Muscle of leg (tissue), 11 donors: Measurements from ENCODE around the gene CCM2L. TPM values are rescaled to one million over a fixed set of nuclear protein-coding genes. Genes with fewer than 3 reads are reported as not detected.
A peak's percentile ranks its signal among the peaks of the same experiment; 100 is the strongest.

Source experiments
- DNase-seq: peaks from one replicate; pipeline ENCODE4 v3.0.0; 2013
- H3K27ac ChIP-seq: one replicate; pipeline ENCODE4 v1.5.1; 2013; ENCODE audit warnings: mild to moderate bottlenecking, low read length, control low read depth
- H3K27me3 ChIP-seq: one replicate; pipeline ENCODE4 v1.6.1; 2013; ENCODE audit warnings: low read length; ENCODE audit not compliant: control insufficient read depth, insufficient read depth
- H3K36me3 ChIP-seq: one replicate; pipeline ENCODE4 v1.6.1; 2013; ENCODE audit warnings: low read length; ENCODE audit not compliant: control insufficient read depth, insufficient read depth
- H3K4me1 ChIP-seq: one replicate; pipeline ENCODE4 v1.6.1; 2013; ENCODE audit warnings: low read length; ENCODE audit not compliant: control insufficient read depth, insufficient read depth
- H3K4me3 ChIP-seq: one replicate; pipeline ENCODE4 v1.5.1; 2013; ENCODE audit warnings: low read length, control low read depth
- H3K9me3 ChIP-seq: replicated peaks from 2 replicates; pipeline ENCODE4 v1.6.1; 2013; ENCODE audit warnings: low read depth, low read length; ENCODE audit not compliant: control insufficient read depth
- WGBS: methylation state at CpG from one replicate; pipeline ENCODE4 v1.1.5; 2013; ENCODE audit warnings: missing lambda C conversion rate; ENCODE audit not compliant: insufficient coverage; 5-methylcytosine and 5-hydroxymethylcytosine counted together
- polyA plus RNA-seq, 8 donors: library from polyadenylated mRNA; unstranded; fragments of 120-200 nt; gene quantifications; one replicate each; pipeline versions ENCODE4 v1.2.1 to v1.2.3, GENCODE V29; 2013; ENCODE audit warnings: inconsistent platforms in 1 of 8, low replicate concordance in 1 of 8; ENCODE audit not compliant: insufficient read length in 8 of 8, insufficient read depth in 1 of 8
- total RNA-seq: library from RNA; stranded (reverse); fragments of 120-200 nt; gene quantifications from one replicate; pipeline ENCODE4 v1.2.4, GENCODE V29; 2013

CCM2L gene
- total and polyA plus RNA-seq, 9 donors = 4.9 to 7.8 (median 6.0) TPM

DNA sequence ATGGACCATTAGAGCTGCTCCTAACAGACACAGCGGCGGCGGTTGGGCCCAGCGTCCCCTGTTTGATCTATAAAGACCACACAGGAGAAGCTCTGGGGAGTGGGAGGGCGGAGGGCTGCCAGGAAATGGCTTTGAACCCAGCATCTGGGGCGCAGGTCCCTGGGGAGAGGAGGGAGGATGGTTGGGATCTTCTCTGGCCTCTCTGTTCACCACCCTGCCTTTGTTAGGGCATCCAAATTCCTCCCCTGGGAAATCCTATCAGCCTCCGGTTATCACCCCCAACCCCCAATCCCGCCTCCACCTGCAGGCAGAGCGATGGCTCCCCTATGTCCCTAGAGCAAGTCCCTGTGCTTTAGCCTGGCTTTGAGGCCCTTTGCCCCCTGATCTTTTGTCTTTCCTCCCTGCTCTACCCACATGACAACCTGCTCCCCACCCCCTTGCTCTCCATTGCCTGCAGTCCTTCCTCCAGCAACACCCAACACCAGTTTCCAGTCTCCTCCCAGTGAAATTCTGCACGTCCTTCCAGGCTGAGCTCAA is 35.2 kb upstream of the CCM2L start:
- 15% methylated on average over 4 of the region's 10 CpGs for WGBS

DNA sequence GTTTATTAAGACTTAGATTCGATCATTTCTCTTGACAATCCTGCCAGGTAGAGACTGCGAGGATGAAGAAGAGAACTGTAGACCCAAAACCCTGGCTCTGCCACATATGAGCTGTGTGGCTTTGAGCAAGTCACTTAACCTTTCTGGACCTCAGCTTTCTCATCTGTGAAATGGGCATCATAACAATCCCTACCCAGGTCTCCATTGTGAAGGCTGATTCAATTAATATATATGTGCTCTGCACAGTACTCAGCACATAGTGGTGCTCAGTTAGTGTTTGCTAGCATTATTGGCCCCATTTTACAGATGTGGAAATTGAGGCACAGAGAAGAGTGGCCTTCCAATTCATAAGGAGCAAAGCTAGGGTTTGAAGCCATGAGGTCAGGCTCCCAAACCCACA is 34.4 kb upstream of the CCM2L start:
- no CpG with 5 or more reads among the region's 2 CpGs for WGBS
- H3K4me1 ChIP-seq = no peaks in the 10 kb centered on the region
- no peak overlapping the region for H3K4me3 ChIP-seq
- no peaks in the 10 kb centered on the region for H3K36me3 ChIP-seq
- DNase-seq = no peak
- H3K27ac ChIP-seq = no peak overlapping the region
- H3K27me3 ChIP-seq = peaks cover 6% of the 10 kb centered on the region
- H3K9me3 ChIP-seq = no peaks in the 10 kb centered on the region

More for the DNA sequence above, 35.2 kb upstream of the CCM2L start:
- Histone ChIP-seq H3K27me3 (peaks cover 6% of the 10 kb centered on the region), H3K9me3 (no peaks in the 10 kb centered on the region), H3K4me3 (no peak overlapping the region), H3K36me3 (no peaks in the 10 kb centered on the region), H3K27ac (no peak overlapping the region), H3K4me1 (no peaks in the 10 kb centered on the region)
- no peak for DNase-seq

DNA sequence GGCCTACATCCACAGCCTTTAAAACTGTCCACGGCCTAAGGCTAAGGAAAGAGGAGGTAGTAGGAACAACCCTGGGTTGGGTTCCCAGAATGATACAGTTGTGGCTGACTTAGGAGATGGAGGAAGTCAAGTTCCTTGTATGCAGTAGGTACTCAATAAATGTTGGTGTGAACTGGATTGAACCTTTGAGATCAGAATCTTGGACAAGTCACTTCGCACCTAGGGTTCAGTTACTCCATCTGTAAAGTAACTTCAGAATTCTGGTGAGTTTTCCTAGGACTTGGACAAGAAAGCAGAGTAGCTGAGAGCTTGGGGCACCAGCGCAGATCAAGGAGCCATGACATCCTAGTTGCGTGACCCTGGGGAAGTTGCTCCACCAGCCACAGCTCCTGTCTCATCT is 33.2 kb upstream of the CCM2L start:
- Histone ChIP-seq H3K27me3 (peaks cover 6% of the 10 kb centered on the region), H3K9me3 (no peaks in the 10 kb centered on the region), H3K36me3 (no peaks in the 10 kb centered on the region), H3K4me3 (no peak overlapping the region), H3K27ac (no peak overlapping the region), H3K4me1 (no peaks in the 10 kb centered on the region)
- 82% methylated on average over 3 of the region's 4 CpGs for WGBS
- DNase-seq = no peak

DNA sequence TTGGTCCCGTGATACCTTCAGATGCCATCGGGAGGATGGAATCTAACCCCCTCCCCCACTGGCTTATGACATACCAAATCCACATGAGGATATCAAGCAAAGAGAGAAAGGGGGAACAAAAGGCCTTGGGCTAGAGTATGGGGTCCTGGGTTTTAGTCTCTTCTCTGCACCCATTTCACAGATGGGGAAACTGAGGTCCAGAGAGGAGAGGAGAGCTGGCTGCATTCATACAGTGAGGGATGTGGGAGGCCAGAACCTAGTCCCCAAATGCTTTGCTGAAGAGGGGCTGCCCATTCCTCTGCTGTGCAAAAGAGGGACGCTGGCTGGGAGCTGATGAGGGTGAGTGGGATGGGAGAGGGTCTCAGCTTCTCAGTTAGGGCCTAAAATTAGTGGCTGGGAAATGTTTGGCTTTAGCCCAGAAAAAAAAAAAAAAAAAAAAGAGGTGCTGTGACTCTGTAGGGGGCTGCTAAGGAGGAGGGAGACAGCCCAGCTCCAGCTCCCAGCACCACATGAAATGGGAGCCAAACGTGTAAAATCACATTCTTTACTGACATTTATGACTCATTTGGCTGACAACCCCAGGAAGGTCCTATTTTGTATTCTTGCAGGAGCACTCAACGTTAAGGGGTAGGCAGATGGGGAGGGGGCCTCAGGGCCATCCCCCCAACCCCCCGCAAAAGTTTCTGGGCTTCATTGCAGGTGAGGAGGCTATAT is 30.4 kb upstream of the CCM2L start:
- Histone ChIP-seq H3K4me3 (no peak overlapping the region), H3K9me3 (no peaks in the 10 kb centered on the region), H3K36me3 (no peaks in the 10 kb centered on the region), H3K27me3 (peaks cover 4% of the 10 kb centered on the region), H3K4me1 (no peaks in the 10 kb centered on the region), H3K27ac (no peak overlapping the region)
- WGBS = 17% methylated on average over 2 of the region's 6 CpGs
- no peak for DNase-seq

DNA sequence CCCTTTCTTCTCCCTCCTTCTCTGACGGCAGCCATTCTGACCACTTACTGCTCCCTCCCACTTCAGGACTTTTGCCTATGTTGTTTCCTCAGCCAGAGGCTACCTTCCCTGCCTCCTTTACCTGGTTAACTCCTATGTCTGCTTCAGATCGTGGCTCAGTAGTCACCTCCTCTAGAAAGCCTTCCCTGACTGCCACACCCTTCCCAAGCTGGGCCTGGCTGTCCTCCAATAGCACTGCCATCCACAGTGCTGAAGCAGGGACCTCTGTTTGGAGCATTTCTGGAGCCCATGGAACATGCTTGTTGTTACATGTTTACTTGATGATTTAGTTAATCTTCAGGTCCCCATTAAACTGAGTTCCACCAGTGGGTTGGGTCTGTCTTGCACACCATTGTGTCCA is 28.5 kb upstream of the CCM2L start:
- H3K27ac ChIP-seq = no peak overlapping the region
- H3K4me1 ChIP-seq = no peaks in the 10 kb centered on the region
- no peak for DNase-seq
- H3K9me3 ChIP-seq = no peaks in the 10 kb centered on the region
- H3K4me3 ChIP-seq = no peak overlapping the region
- peaks cover 3% of the 10 kb centered on the region for H3K27me3 ChIP-seq
- WGBS = 65% methylated on average over 2 of the region's 2 CpGs
- H3K36me3 ChIP-seq = no peaks in the 10 kb centered on the region

DNA sequence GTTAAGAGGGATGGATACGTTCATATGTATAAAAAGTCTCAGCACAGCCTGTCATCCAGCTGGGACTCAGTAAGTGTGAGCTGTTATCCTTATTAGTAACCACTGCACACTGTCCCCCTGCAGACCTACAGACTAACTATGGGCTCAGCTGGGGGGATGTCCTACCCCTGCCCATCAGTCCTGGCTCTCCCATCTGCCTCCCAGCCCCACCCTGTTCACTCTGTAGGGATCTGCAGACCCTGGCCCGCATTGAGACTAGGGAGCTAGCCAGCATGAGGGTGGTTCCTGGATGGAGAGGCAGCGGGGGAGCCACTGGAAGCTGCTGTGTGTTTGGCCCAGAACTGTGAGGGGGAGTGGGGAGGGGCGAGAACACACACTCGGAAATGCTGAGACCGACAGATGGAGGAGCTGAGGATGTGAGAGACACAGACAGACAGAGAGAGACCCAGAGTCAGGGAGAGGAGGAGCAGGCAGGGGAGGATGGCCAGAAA is 25.2 kb upstream of the CCM2L start:
- 11% methylated on average over 5 of the region's 6 CpGs for WGBS
- H3K4me3 ChIP-seq = no peak overlapping the region

DNA sequence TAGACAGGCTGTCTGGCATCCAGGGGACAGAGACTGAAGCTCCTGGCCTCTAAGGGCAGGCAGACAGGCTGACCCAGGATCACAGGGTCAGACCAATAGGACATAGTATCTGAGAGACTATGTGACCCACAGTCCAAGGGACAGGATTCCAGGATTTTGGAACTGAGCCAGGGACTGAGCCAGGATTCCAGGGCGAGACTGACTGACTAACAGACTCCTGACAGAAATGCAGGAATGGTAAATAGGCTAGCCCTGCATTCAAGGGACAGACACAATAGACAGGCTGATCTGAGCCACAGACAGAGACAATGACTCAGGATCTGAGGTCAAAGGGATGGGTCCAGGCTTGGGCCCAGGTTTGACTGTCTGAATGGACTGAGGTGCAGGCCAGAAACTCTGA is 22.5 kb upstream of the CCM2L start:
- no peaks in the 10 kb centered on the region for H3K9me3 ChIP-seq
- H3K27me3 ChIP-seq = no peaks in the 10 kb centered on the region
- no peaks in the 10 kb centered on the region for H3K36me3 ChIP-seq
- H3K27ac ChIP-seq = no peak overlapping the region
- H3K4me3 ChIP-seq = no peak overlapping the region
- no peak for DNase-seq
- 40% methylated on average over 1 of the region's 1 CpG for WGBS
- H3K4me1 ChIP-seq = no peaks in the 10 kb centered on the region

More for the DNA sequence above, 25.2 kb upstream of the CCM2L start:
- H3K27me3 ChIP-seq = peaks cover 3% of the 10 kb centered on the region
- no peaks in the 10 kb centered on the region for H3K4me1 ChIP-seq
- no peaks in the 10 kb centered on the region for H3K9me3 ChIP-seq
- H3K27ac ChIP-seq = no peak overlapping the region
- DNase-seq = peak; percentile 15
- H3K36me3 ChIP-seq = no peaks in the 10 kb centered on the region

DNA sequence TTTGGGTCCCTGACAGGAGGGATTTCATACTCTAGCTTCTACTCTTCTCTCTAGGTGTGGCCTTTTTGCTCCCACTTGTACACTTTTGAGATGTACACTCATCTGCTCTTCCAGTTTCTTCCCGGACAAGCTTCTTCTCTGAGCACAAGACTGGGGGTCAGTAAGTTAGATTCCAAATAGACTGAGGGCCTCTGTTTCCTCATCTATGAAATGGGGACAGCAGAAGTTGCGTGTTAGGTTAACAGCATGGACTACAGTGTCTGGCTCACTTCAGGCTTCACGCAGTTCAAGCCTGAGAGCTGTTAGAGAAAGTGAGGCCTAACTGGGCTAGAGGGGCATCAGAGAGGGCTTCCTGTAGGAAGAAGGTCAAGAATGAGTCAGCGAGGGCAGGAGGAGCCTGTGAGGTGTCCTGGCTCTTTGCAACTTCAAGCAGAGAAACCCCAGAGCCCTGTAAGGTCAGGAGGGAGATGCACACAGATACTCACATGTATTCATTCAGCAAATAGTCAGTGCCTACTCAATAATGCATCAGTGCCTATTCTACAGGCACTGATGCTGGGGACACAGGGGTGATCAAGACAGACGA is 21.7 kb upstream of the CCM2L start:
- Histone ChIP-seq H3K4me3 (no peak overlapping the region), H3K36me3 (no peaks in the 10 kb centered on the region), H3K27ac (no peak overlapping the region), H3K27me3 (peaks cover 4% of the 10 kb centered on the region), H3K9me3 (no peaks in the 10 kb centered on the region), H3K4me1 (no peaks in the 10 kb centered on the region)
- no peak for DNase-seq
- WGBS = 87% methylated on average over 3 of the region's 5 CpGs

DNA sequence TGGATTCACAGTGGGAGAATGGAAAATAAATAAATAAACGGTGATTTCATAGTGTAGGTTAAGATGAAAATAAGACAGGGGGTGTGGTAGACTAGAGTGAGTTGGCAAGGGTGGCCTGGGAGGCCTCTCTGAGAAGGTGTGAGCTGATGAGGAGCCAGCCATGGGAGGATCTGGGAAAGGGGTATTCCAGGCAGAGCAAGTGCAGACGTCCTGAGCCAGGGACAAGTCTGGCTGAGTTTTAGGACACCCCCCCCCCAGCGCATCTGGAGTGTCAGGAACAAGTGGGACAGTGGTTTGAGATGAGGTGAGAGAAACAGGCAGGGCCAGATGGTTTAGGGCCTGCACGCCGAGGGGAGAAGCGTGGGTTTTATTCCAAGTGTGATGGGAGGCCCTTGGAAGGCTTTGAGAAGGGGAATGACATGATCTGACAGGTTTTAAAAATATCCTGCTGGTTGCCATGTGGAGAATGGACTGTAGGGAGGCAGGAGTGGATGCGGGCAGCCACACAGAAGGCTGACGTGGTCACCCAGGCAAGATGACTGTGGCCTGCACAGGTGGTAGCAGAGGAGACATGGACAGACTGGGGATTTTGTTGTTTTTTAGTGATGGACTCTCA is 21.1 kb upstream of the CCM2L start:
- no peaks in the 10 kb centered on the region for H3K36me3 ChIP-seq
- H3K4me1 ChIP-seq = no peaks in the 10 kb centered on the region
- H3K4me3 ChIP-seq = no peak overlapping the region
- no peaks in the 10 kb centered on the region for H3K9me3 ChIP-seq
- no peak overlapping the region for H3K27ac ChIP-seq
- H3K27me3 ChIP-seq = peaks cover 10% of the 10 kb centered on the region
- 31% methylated on average over 7 of the region's 8 CpGs for WGBS
- no peak for DNase-seq

DNA sequence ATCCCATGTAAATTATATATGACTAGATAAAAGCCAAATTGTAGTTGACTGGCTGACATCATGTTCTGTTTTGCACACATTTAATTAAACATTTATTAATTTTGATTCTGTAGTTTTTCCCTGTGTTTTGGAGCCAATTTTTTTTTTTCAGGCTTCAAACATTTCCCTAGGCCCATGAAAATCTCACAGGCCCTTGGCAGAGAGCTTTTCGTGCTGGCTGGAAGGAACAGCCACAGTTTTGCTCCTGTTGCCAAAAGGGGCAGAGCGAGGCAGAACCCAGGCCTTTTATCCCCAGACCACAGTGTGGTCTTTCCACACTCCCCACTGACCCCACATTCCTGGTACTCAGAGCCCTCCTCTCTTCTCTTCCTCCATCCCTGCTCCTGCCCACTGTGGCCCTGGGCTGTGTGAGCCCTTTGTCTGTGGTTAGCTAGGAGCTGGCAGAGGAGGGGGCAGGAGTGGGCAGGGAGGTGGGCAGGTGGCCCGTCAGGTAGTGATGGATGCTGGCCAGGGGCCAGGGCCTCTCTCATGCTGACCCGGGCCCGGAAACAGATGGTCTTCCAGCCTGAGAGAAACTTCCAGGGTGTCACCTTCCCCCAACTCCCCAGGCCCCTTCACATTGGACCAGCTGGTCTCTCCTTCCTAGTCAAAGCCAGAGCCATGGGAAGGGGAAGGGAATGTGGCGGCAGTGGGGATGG is 19.4 kb upstream of the CCM2L start:
- Histone ChIP-seq H3K27ac (no peak overlapping the region), H3K27me3 (peaks cover 27% of the 10 kb centered on the region), H3K9me3 (no peaks in the 10 kb centered on the region), H3K4me1 (no peaks in the 10 kb centered on the region), H3K4me3 (no peak overlapping the region), H3K36me3 (no peaks in the 10 kb centered on the region)
- 80% methylated on average over 1 of the region's 6 CpGs for WGBS
- no peak for DNase-seq
